ENCODE data around the gene KRT33A.
"Not testable (repeated sequence)": the region's sequence is repeated elsewhere in the genome, so short reads cannot be mapped to it uniquely, and the experiment has no call there.

Gene KRT33A

GRCh38 chr17:41360296-41360995 lies 9.8 kb upstream of the KRT33A start:
- DNase-seq: no peak

GRCh38 chr17:41354536-41354935 lies 3.9 kb upstream of the KRT33A start:
- DNase-seq: peak; percentile 43

- no peak for DNase-seq
These were observed 2.2 kb upstream of the KRT33A start for GRCh38 chr17:41352597-41353366.

- DNase-seq: no peak
These were observed 549 bp upstream of the KRT33A start for GRCh38 chr17:41351177-41351576.

- no peak for DNase-seq
These were observed 2.5 kb downstream of the KRT33A start for GRCh38 chr17:41347869-41348760.

- not testable (repeated sequence) for DNase-seq
These were observed 4.2 kb downstream of the KRT33A start for GRCh38 chr17:41346421-41346820.

GRCh38 chr17:41345992-41346391 lies 4.6 kb downstream of the KRT33A start:
- DNase-seq: no peak

- no peak for DNase-seq
These were observed 7.6 kb downstream of the KRT33A start for GRCh38 chr17:41343029-41343428.

- no peak for DNase-seq
These were observed 9.4 kb downstream of the KRT33A start for GRCh38 chr17:41340934-41341861.

- DNase-seq: no peak
These were observed 10.1 kb downstream of the KRT33A start for GRCh38 chr17:41340494-41340893.

GRCh38 chr17:41339571-41340172 lies 11.0 kb downstream of the KRT33A start:
- DNase-seq: no peak

- DNase-seq: peak; percentile 41
These were observed 11.6 kb downstream of the KRT33A start for GRCh38 chr17:41338961-41339485.

- no peak for DNase-seq
These were observed 14.9 kb downstream of the KRT33A start for GRCh38 chr17:41335747-41336146.

GRCh38 chr17:41334385-41335305 lies 16.0 kb downstream of the KRT33A start:
- DNase-seq: no peak

GRCh38 chr17:41333836-41334235 lies 16.8 kb downstream of the KRT33A start:
- DNase-seq: no peak

GRCh38 chr17:41333098-41333497 lies 17.5 kb downstream of the KRT33A start:
- no peak for DNase-seq

- DNase-seq: no peak
These were observed 18.4 kb downstream of the KRT33A start for GRCh38 chr17:41332239-41332638.

GRCh38 chr17:41331606-41332005 lies 19.0 kb downstream of the KRT33A start:
- DNase-seq: no peak

GRCh38 chr17:41329279-41329948 lies 21.2 kb downstream of the KRT33A start:
- peak; percentile 61 for DNase-seq

GRCh38 chr17:41328207-41328606 lies 22.4 kb downstream of the KRT33A start:
- no peak for DNase-seq

Measured in suppressor macrophage treated with lipopolysaccharide for 4 hours (primary cell).